ENCODE data around the gene PARVG. TPM values are rescaled to one million over a fixed set of nuclear protein-coding genes. Genes with fewer than 3 reads are reported as not detected.

The PARVG gene
- total and polyA plus RNA-seq, 2 of the 13 experiments (the other 11 are each of a cell fraction or from before 2014, with no cell fraction given): not detected

GRCh38 chr22:44168206-44168605 lies 12.5 kb upstream of the PARVG start:
- ChIA-PET POLR2A (no interaction called here), CTCF (ENCODE audit: low intra/inter-chr PET ratio, low total read pairs) (no interaction called here)
- DNase-seq (ENCODE audit: low spot score) (no peak), ATAC-seq (no peak), FAIRE-seq (no peak)
- in situ Hi-C loops (cut with HindIII; ENCODE audit: extremely low pct_ligation_motif_present, low pct_unique_long_range_greater_than_20kb) (no loop called here), intact Hi-C loops (cut with micrococcal nuclease; ENCODE audit: unreplicated experiment) (no loop called here)
- Histone ChIP-seq H3K4me2 (ENCODE audit: low read depth, low read length) (no peak overlapping the region), H3K9me3 (ENCODE audit: low read length) (no peaks in the 10 kb centered on the region), H3K27me3 (ENCODE audit: control insufficient read depth in 1 of 2, insufficient read depth in 2 of 2, low read length in 2 of 2) (peaks cover 0 to 14% of the 10 kb centered on the region in 2 experiments; a peak in 1 of 5 replicates), H3K27ac (ENCODE audit: extremely low read length, insufficient read depth, low read length) (no peak overlapping the region), H3K36me3 (replicated peaks in 1 of 2; ENCODE audit: control insufficient read depth in 1 of 2, insufficient read depth in 2 of 2, low read length in 2 of 2) (no peaks in the 10 kb centered on the region), H3K9ac (ENCODE audit: insufficient read depth, low read depth, low read length) (no peak overlapping the region), H3K4me1 (ENCODE audit: insufficient read depth, low read length) (no peaks in the 10 kb centered on the region), H4K20me1 (ENCODE audit: insufficient read depth, low read length) (no peaks in the 10 kb centered on the region), H2AFZ (ENCODE audit: low read length) (no peak overlapping the region), H3K4me3 (replicated peaks in 1 of 3; ENCODE audit: insufficient read depth in 1 of 3, low read depth in 2 of 3, low read length in 3 of 3) (no peak overlapping the region), H3K79me2 (ENCODE audit: insufficient read depth, low read length) (no peaks in the 10 kb centered on the region)
- 49% methylated on average over 6 of the region's 13 CpGs for WGBS (ENCODE audit: low lambda C conversion rate)
- BruUV-seq (replicated peaks): no TSS peak
- no peak for TF ChIP-seq SNAPC2 (CRISPR knock-in tag; IDR thresholded peaks at IDR 0.05)
- no peak for TF ChIP-seq SRY (CRISPR knock-in tag; IDR thresholded peaks at IDR 0.05)
- no peak for TF ChIP-seq ARNT (IDR thresholded peaks at IDR 0.05)
- no peak for TF ChIP-seq SMAD3 (CRISPR knock-in tag; IDR thresholded peaks at IDR 0.05)
- no peak for TF ChIP-seq AKNA (CRISPR knock-in tag; IDR thresholded peaks at IDR 0.05; ENCODE audit: borderline replicate concordance)
- TF ChIP-seq ZNF749 (CRISPR knock-in tag; IDR thresholded peaks at IDR 0.05; ENCODE audit: borderline replicate concordance): no peak
- TF ChIP-seq THAP8 (CRISPR knock-in tag; IDR thresholded peaks at IDR 0.05; ENCODE audit: borderline replicate concordance): no peak
- TF ChIP-seq ZBTB37 (CRISPR knock-in tag; IDR thresholded peaks at IDR 0.05): no peak
- TF ChIP-seq ZNF841 (CRISPR knock-in tag; IDR thresholded peaks at IDR 0.05; ENCODE audit: borderline replicate concordance): no peak
- TF ChIP-seq SUZ12 (IDR thresholded peaks at IDR 0.05; ENCODE audit: low read depth, low read length): no peak
- TF ChIP-seq TFDP2 (CRISPR knock-in tag; IDR thresholded peaks at IDR 0.05): no peak
- no peak for TF ChIP-seq YEATS2 (CRISPR knock-in tag; IDR thresholded peaks at IDR 0.05; ENCODE audit: borderline replicate concordance)
